Measurements from ENCODE around the gene BACH2.

GRCh38 chr6:90214966-90215365, 81.7 kb downstream of the BACH2 start:
- TF ChIP-seq POLR2AphosphoS5 (IDR thresholded peaks at IDR 0.05) = no peak
- TF ChIP-seq CTCF (IDR thresholded peaks at IDR 0.05) = no peak
- no peak for TF ChIP-seq POLR2A (IDR thresholded peaks at IDR 0.05)
- TF ChIP-seq EP300 (IDR thresholded peaks at IDR 0.05) = no peak
